AG20443 (cell line): ENCODE results near the gene PLCXD3.

Experiments
- DNase-seq: peaks from one replicate; pipeline ENCODE4 v3.0.0; 2012; ENCODE audit warnings: low spot score, mixed read lengths

The PLCXD3 gene

GRCh38 chr5:41413074-41413473 is 97.3 kb downstream of the PLCXD3 start:
- DNase-seq: no peak

GRCh38 chr5:41412496-41412895 is 97.9 kb downstream of the PLCXD3 start:
- no peak for DNase-seq

- DNase-seq: no peak
Measured at GRCh38 chr5:41410737-41411136, 99.7 kb downstream of the PLCXD3 start.

GRCh38 chr5:41410307-41410706 is 100.1 kb downstream of the PLCXD3 start:
- no peak for DNase-seq

GRCh38 chr5:41408676-41409443 is 101.5 kb downstream of the PLCXD3 start:
- peak; percentile 25 for DNase-seq

- no peak for DNase-seq
Measured at GRCh38 chr5:41406936-41407335, 103.5 kb downstream of the PLCXD3 start.

GRCh38 chr5:41406424-41406823 is 104.0 kb downstream of the PLCXD3 start:
- no peak for DNase-seq

- DNase-seq: no peak
Measured at GRCh38 chr5:41404757-41405156, 105.6 kb downstream of the PLCXD3 start.

GRCh38 chr5:41403846-41404245 is 106.6 kb downstream of the PLCXD3 start:
- DNase-seq: no peak

GRCh38 chr5:41402845-41403244 is 107.6 kb downstream of the PLCXD3 start:
- DNase-seq: no peak

GRCh38 chr5:41399839-41400238 is 110.6 kb downstream of the PLCXD3 start:
- DNase-seq: no peak

- DNase-seq: no peak
Measured at GRCh38 chr5:41392016-41392415, 118.4 kb downstream of the PLCXD3 start.

GRCh38 chr5:41374631-41375030 is 135.8 kb downstream of the PLCXD3 start:
- DNase-seq: no peak

- DNase-seq: no peak
Measured at GRCh38 chr5:41373230-41373629, 137.2 kb downstream of the PLCXD3 start.

GRCh38 chr5:41371738-41372137 is 138.7 kb downstream of the PLCXD3 start:
- peak; percentile 70 for DNase-seq

GRCh38 chr5:41370482-41370881 is 139.9 kb downstream of the PLCXD3 start:
- no peak for DNase-seq

- no peak for DNase-seq
Measured at GRCh38 chr5:41369799-41370198, 140.6 kb downstream of the PLCXD3 start.

- no peak for DNase-seq
Measured at GRCh38 chr5:41368158-41368557, 142.2 kb downstream of the PLCXD3 start.

- no peak for DNase-seq
Measured at GRCh38 chr5:41365369-41365768, 145.0 kb downstream of the PLCXD3 start.

- DNase-seq: no peak
Measured at GRCh38 chr5:41364346-41364745, 146.1 kb downstream of the PLCXD3 start.

- DNase-seq: no peak
Measured at GRCh38 chr5:41363343-41363986, 146.9 kb downstream of the PLCXD3 start.

- DNase-seq: no peak
Measured at GRCh38 chr5:41356786-41357185, 153.6 kb downstream of the PLCXD3 start.

- DNase-seq: no peak
Measured at GRCh38 chr5:41349846-41350245, 160.6 kb downstream of the PLCXD3 start.

- no peak for DNase-seq
Measured at GRCh38 chr5:41347569-41347968, 162.8 kb downstream of the PLCXD3 start.
